ENCODE results near the gene ENTR1.

Gene ENTR1

GRCh38 chr9:136391737-136392537, 18.5 kb downstream of the ENTR1 start:
- no peak overlapping the region for H3K27ac ChIP-seq (ENCODE audit: low read length, poor library complexity, severe bottlenecking)
- no peak overlapping the region for H2BK12ac ChIP-seq (ENCODE audit: low read length in 2 of 2)
- no peak for DNase-seq
- H2BK5ac ChIP-seq (ENCODE audit: low read depth, low read length, poor library complexity, severe bottlenecking): no peak overlapping the region
- peak overlapping the region; percentile 77 for H3K9ac ChIP-seq (ENCODE audit: low read length)
- H4K91ac ChIP-seq (ENCODE audit: low read length): no peak overlapping the region
- H3K27me3 ChIP-seq (ENCODE audit: control insufficient read depth in 1 of 2, insufficient read depth in 1 of 2, low read length in 2 of 2): no peaks in the 10 kb centered on the region
- no peak overlapping the region for H2AK5ac ChIP-seq (ENCODE audit: low read length, severe bottlenecking)
- H2AFZ ChIP-seq (ENCODE audit: low read depth, low read length): no peak overlapping the region
- no peaks in the 10 kb centered on the region for H3K9me3 ChIP-seq (ENCODE audit: control insufficient read depth, low read length)
- no peaks in the 10 kb centered on the region for H3K4me1 ChIP-seq (ENCODE audit: control insufficient read depth, insufficient read depth, low read depth, low read length)
- H4K8ac ChIP-seq (ENCODE audit: low read length): no peak overlapping the region
- peaks cover 82 to 88% of the 10 kb centered on the region in 2 experiments for H3K36me3 ChIP-seq (ENCODE audit: control insufficient read depth in 1 of 2, insufficient read depth in 2 of 2, low read depth in 1 of 2, low read length in 2 of 2)
- H2BK120ac ChIP-seq (ENCODE audit: low read depth, low read length): no peak overlapping the region
- peaks cover 74% of the 10 kb centered on the region for H3K79me1 ChIP-seq (replicated peaks; ENCODE audit: low read length, poor library complexity, severe bottlenecking)
- H2BK15ac ChIP-seq (ENCODE audit: low read depth, poor library complexity, severe bottlenecking): no peak overlapping the region
- H3K14ac ChIP-seq (ENCODE audit: low read length in 2 of 2): no peak overlapping the region
- no peak overlapping the region for H3K18ac ChIP-seq (ENCODE audit: low read depth in 1 of 2, low read length in 2 of 2)
- peak overlapping the region in 1 of 2 experiments; percentile 9 for H3K23ac ChIP-seq (ENCODE audit: low read length in 2 of 2)
- H3K4me3 ChIP-seq (ENCODE audit: insufficient read depth in 1 of 2, low read depth in 1 of 2, low read length in 2 of 2): peak overlapping the region; percentile 2 to 59
- 99% methylated on average over 28 of the region's 28 CpGs for WGBS
- no peak overlapping the region for H3K4me2 ChIP-seq (ENCODE audit: low read length, poor library complexity, severe bottlenecking)
- H3K4ac ChIP-seq (ENCODE audit: low read depth in 1 of 2, low read length in 2 of 2): no peak overlapping the region

- H3K36me3 ChIP-seq (ENCODE audit: control insufficient read depth in 1 of 2, insufficient read depth in 2 of 2, low read depth in 1 of 2, low read length in 2 of 2): peaks cover 80 to 82% of the 10 kb centered on the region in 2 experiments
- WGBS: 96% methylated on average over 11 of the region's 14 CpGs
- H3K79me1 ChIP-seq (replicated peaks; ENCODE audit: low read length, poor library complexity, severe bottlenecking): peaks cover 61% of the 10 kb centered on the region
- no peak overlapping the region for H2AK5ac ChIP-seq (ENCODE audit: low read length, severe bottlenecking)
- H3K14ac ChIP-seq (ENCODE audit: low read length in 2 of 2): no peak overlapping the region
- H2BK5ac ChIP-seq (ENCODE audit: low read depth, low read length, poor library complexity, severe bottlenecking): no peak overlapping the region
- no peak overlapping the region for H2AFZ ChIP-seq (ENCODE audit: low read depth, low read length)
- no peak overlapping the region for H3K23ac ChIP-seq (ENCODE audit: low read length in 2 of 2)
- H3K4me1 ChIP-seq (ENCODE audit: control insufficient read depth, insufficient read depth, low read depth, low read length): no peaks in the 10 kb centered on the region
- H3K4me2 ChIP-seq (ENCODE audit: low read length, poor library complexity, severe bottlenecking): no peak overlapping the region
- H3K18ac ChIP-seq (ENCODE audit: low read depth in 1 of 2, low read length in 2 of 2): no peak overlapping the region
- H3K4me3 ChIP-seq (ENCODE audit: insufficient read depth in 1 of 2, low read depth in 1 of 2, low read length in 2 of 2): no peak overlapping the region
- H4K91ac ChIP-seq (ENCODE audit: low read length): no peak overlapping the region
- no peaks in the 10 kb centered on the region for H3K27me3 ChIP-seq (ENCODE audit: control insufficient read depth in 1 of 2, insufficient read depth in 1 of 2, low read length in 2 of 2)
- H3K27ac ChIP-seq (ENCODE audit: low read length, poor library complexity, severe bottlenecking): no peak overlapping the region
- no peak overlapping the region for H2BK15ac ChIP-seq (ENCODE audit: low read depth, poor library complexity, severe bottlenecking)
- peak overlapping the region; percentile 15 for H3K9ac ChIP-seq (ENCODE audit: low read length)
- no peaks in the 10 kb centered on the region for H3K9me3 ChIP-seq (ENCODE audit: control insufficient read depth, low read length)
- H2BK120ac ChIP-seq (ENCODE audit: low read depth, low read length): no peak overlapping the region
- no peak overlapping the region for H3K4ac ChIP-seq (ENCODE audit: low read depth in 1 of 2, low read length in 2 of 2)
- H4K8ac ChIP-seq (ENCODE audit: low read length): no peak overlapping the region
- DNase-seq: no peak
- no peak overlapping the region for H2BK12ac ChIP-seq (ENCODE audit: low read length in 2 of 2)
Measured at GRCh38 chr9:136389396-136389795, 21.0 kb downstream of the ENTR1 start.

- DNase-seq: no peak
- H3K14ac ChIP-seq (ENCODE audit: low read length in 2 of 2): no peak overlapping the region
- H3K9me3 ChIP-seq (ENCODE audit: control insufficient read depth, low read length): no peaks in the 10 kb centered on the region
- H2BK12ac ChIP-seq (ENCODE audit: low read length in 2 of 2): no peak overlapping the region
- no peaks in the 10 kb centered on the region for H3K27me3 ChIP-seq (ENCODE audit: control insufficient read depth in 1 of 2, insufficient read depth in 1 of 2, low read length in 2 of 2)
- no peak overlapping the region for H2BK15ac ChIP-seq (ENCODE audit: low read depth, poor library complexity, severe bottlenecking)
- H3K23ac ChIP-seq (ENCODE audit: low read length in 2 of 2): no peak overlapping the region
- no peak overlapping the region for H2BK5ac ChIP-seq (ENCODE audit: low read depth, low read length, poor library complexity, severe bottlenecking)
- H3K18ac ChIP-seq (ENCODE audit: low read depth in 1 of 2, low read length in 2 of 2): no peak overlapping the region
- no peak overlapping the region for H2BK120ac ChIP-seq (ENCODE audit: low read depth, low read length)
- no peak overlapping the region for H4K8ac ChIP-seq (ENCODE audit: low read length)
- no peak overlapping the region for H2AK5ac ChIP-seq (ENCODE audit: low read length, severe bottlenecking)
- no peak overlapping the region for H3K27ac ChIP-seq (ENCODE audit: low read length, poor library complexity, severe bottlenecking)
- no peak overlapping the region for H3K4me2 ChIP-seq (ENCODE audit: low read length, poor library complexity, severe bottlenecking)
- H4K91ac ChIP-seq (ENCODE audit: low read length): no peak overlapping the region
- H3K4me3 ChIP-seq (ENCODE audit: insufficient read depth in 1 of 2, low read depth in 1 of 2, low read length in 2 of 2): no peak overlapping the region
- 98% methylated on average over 19 of the region's 19 CpGs for WGBS
- H3K4ac ChIP-seq (ENCODE audit: low read depth in 1 of 2, low read length in 2 of 2): no peak overlapping the region
- H2AFZ ChIP-seq (ENCODE audit: low read depth, low read length): no peak overlapping the region
- no peak overlapping the region for H3K9ac ChIP-seq (ENCODE audit: low read length)
- H3K79me1 ChIP-seq (replicated peaks; ENCODE audit: low read length, poor library complexity, severe bottlenecking): peaks cover 54% of the 10 kb centered on the region
- H3K4me1 ChIP-seq (ENCODE audit: control insufficient read depth, insufficient read depth, low read depth, low read length): no peaks in the 10 kb centered on the region
- peaks cover 80 to 90% of the 10 kb centered on the region in 2 experiments for H3K36me3 ChIP-seq (ENCODE audit: control insufficient read depth in 1 of 2, insufficient read depth in 2 of 2, low read depth in 1 of 2, low read length in 2 of 2)
Measured at GRCh38 chr9:136387217-136387616, 23.2 kb downstream of the ENTR1 start.

GRCh38 chr9:136386018-136386417, 24.4 kb downstream of the ENTR1 start:
- Histone ChIP-seq H3K27ac (ENCODE audit: low read length, poor library complexity, severe bottlenecking) (no peak overlapping the region), H3K4me3 (ENCODE audit: insufficient read depth in 1 of 2, low read depth in 1 of 2, low read length in 2 of 2) (no peak overlapping the region), H2BK5ac (ENCODE audit: low read depth, low read length, poor library complexity, severe bottlenecking) (no peak overlapping the region), H2BK15ac (ENCODE audit: low read depth, poor library complexity, severe bottlenecking) (no peak overlapping the region), H3K14ac (ENCODE audit: low read length in 2 of 2) (no peak overlapping the region), H3K9me3 (ENCODE audit: control insufficient read depth, low read length) (no peaks in the 10 kb centered on the region), H3K4me2 (ENCODE audit: low read length, poor library complexity, severe bottlenecking) (no peak overlapping the region), H3K23ac (ENCODE audit: low read length in 2 of 2) (no peak overlapping the region), H3K27me3 (ENCODE audit: control insufficient read depth in 1 of 2, insufficient read depth in 1 of 2, low read length in 2 of 2) (no peaks in the 10 kb centered on the region), H3K18ac (ENCODE audit: low read depth in 1 of 2, low read length in 2 of 2) (no peak overlapping the region), H4K91ac (ENCODE audit: low read length) (no peak overlapping the region), H3K4ac (ENCODE audit: low read depth in 1 of 2, low read length in 2 of 2) (no peak overlapping the region), H2AFZ (ENCODE audit: low read depth, low read length) (no peak overlapping the region), H2AK5ac (ENCODE audit: low read length, severe bottlenecking) (no peak overlapping the region), H3K9ac (ENCODE audit: low read length) (no peak overlapping the region), H3K4me1 (ENCODE audit: control insufficient read depth, insufficient read depth, low read depth, low read length) (no peaks in the 10 kb centered on the region), H3K36me3 (ENCODE audit: control insufficient read depth in 1 of 2, insufficient read depth in 2 of 2, low read depth in 1 of 2, low read length in 2 of 2) (peaks cover 84 to 89% of the 10 kb centered on the region in 2 experiments), H2BK12ac (ENCODE audit: low read length in 2 of 2) (no peak overlapping the region), H4K8ac (ENCODE audit: low read length) (no peak overlapping the region), H2BK120ac (ENCODE audit: low read depth, low read length) (no peak overlapping the region), H3K79me1 (replicated peaks; ENCODE audit: low read length, poor library complexity, severe bottlenecking) (peaks cover 46% of the 10 kb centered on the region)
- no peak for DNase-seq
- WGBS: 97% methylated on average over 11 of the region's 13 CpGs
